ENCODE measurements around the gene RALGDS.

GRCh38 chr9:133117271-133118178 lies 3.5 kb downstream of the RALGDS start:
- no peak for TF ChIP-seq POLR2A (IDR thresholded peaks at IDR 0.05)
- TF ChIP-seq CTCF (IDR thresholded peaks at IDR 0.05): no peak
